Measurements from ENCODE around the gene LSM14A. TPM values are rescaled to one million over a fixed set of nuclear protein-coding genes. Genes with fewer than 3 reads are reported as not detected.
"Not testable (repeated sequence)": the region's sequence is repeated elsewhere in the genome, so short reads cannot be mapped to it uniquely, and the experiment has no call there.

LSM14A gene
- total RNA-seq, 2 experiments from 2014 or later, result 112 to 116 TPM

DNA sequence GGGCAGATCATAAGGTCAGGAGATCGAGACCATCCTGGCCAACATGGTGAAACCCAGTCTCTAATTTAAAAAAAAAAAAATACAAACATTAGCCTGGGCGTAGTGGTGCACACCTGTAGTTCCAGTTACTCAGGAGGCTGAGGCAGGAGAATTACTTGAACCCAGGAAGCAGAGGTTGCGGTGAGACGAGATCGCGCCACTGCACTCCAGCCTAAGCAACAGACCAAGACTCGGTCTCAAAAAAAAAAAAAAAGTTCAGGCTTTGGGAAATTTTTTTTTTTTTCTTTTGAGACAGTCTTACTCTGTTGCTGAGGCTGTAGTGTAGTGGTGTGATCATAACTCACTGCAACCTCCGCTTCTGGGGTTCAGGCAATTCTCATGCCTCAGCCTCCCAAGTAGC is 14.7 kb downstream of the LSM14A start:
- CTCF ChIA-PET, result interaction anchor here (1.0 to 1.6 kb wide), 3 partner anchors 11 to 409 kb away, joined by 3 to 5 read pairs (median 3); no protein-coding TSS in a partner anchor
- peaks cover 25% of the 10 kb centered on the region for H3K36me3 Mint-ChIP-seq
- H3K4me1 Mint-ChIP-seq, result peaks cover 56% of the 10 kb centered on the region
- ATAC-seq (no peak), DNase-seq (no peak)
- no peaks in the 10 kb centered on the region for H3K9me3 Mint-ChIP-seq (ENCODE audit: low read depth)
- no peak overlapping the region for H3K27ac Mint-ChIP-seq
- H3K4me3 Mint-ChIP-seq, result no peak overlapping the region
- H3K27me3 Mint-ChIP-seq, result no peaks in the 10 kb centered on the region

GRCh38 chr19:34188408-34188807 is 16.1 kb downstream of the LSM14A start:
- Mint-ChIP-seq H3K4me3 (no peak overlapping the region), H3K27ac (no peak overlapping the region), H3K36me3 (peaks cover 19% of the 10 kb centered on the region), H3K9me3 (ENCODE audit: low read depth) (no peaks in the 10 kb centered on the region), H3K4me1 (peaks cover 51% of the 10 kb centered on the region), H3K27me3 (no peaks in the 10 kb centered on the region)
- DNase-seq (no peak), ATAC-seq (no peak)
- CTCF ChIA-PET, result interaction anchor here (1.6 kb wide), 1 partner anchor 411 kb away, joined by 5 read pairs; no protein-coding TSS in a partner anchor

DNA sequence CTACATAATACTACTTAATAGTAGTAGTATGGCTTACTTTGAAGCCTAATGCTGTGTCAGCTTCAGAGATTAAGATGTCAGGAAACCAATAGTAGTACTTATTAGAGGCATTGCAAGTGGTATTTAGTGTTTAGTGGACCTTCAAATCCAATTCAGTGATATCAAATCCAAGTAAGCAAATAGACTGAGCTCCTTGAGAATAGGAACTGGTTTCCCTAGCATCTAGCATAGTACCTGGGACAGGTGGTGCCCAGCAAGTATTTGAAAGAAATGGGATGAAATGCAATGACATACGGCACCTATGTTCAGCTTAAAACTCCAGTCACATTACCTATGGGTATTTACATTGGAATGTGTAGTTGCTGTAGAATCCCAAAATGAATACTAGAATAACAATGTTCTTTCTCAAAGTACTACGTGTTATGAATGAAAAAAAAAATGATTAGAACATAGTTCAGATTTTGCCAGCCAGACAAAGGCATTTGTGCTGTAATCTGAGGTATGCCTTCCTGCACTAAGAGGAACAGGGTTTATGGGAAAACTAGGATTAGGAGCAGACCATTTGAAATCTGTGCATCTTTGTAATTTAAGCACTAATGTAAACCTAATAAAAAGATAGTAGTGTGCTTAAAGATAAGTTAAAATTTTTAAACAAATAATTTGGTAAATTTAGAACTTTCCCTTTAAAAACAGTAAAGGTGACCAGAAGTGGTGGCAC is 17.1 kb downstream of the LSM14A start:
- H3K9me3 Mint-ChIP-seq (ENCODE audit: low read depth), result no peaks in the 10 kb centered on the region
- CTCF ChIA-PET, result no interaction called here
- no peaks in the 10 kb centered on the region for H3K27me3 Mint-ChIP-seq
- H3K27ac Mint-ChIP-seq, result no peak overlapping the region
- no peak overlapping the region for H3K4me3 Mint-ChIP-seq
- peaks cover 24% of the 10 kb centered on the region for H3K36me3 Mint-ChIP-seq
- no peak for DNase-seq
- no peak for ATAC-seq
- peaks cover 48% of the 10 kb centered on the region for H3K4me1 Mint-ChIP-seq

- Mint-ChIP-seq H3K27ac (no peak overlapping the region), H3K4me1 (peaks cover 42% of the 10 kb centered on the region), H3K27me3 (no peaks in the 10 kb centered on the region), H3K9me3 (ENCODE audit: low read depth) (no peaks in the 10 kb centered on the region), H3K36me3 (peaks cover 26% of the 10 kb centered on the region), H3K4me3 (no peak overlapping the region)
- CTCF ChIA-PET, result no interaction called here
- ATAC-seq (no peak), DNase-seq (no peak)
Measured at GRCh38 chr19:34189917-34190425, 17.7 kb downstream of the LSM14A start.

DNA sequence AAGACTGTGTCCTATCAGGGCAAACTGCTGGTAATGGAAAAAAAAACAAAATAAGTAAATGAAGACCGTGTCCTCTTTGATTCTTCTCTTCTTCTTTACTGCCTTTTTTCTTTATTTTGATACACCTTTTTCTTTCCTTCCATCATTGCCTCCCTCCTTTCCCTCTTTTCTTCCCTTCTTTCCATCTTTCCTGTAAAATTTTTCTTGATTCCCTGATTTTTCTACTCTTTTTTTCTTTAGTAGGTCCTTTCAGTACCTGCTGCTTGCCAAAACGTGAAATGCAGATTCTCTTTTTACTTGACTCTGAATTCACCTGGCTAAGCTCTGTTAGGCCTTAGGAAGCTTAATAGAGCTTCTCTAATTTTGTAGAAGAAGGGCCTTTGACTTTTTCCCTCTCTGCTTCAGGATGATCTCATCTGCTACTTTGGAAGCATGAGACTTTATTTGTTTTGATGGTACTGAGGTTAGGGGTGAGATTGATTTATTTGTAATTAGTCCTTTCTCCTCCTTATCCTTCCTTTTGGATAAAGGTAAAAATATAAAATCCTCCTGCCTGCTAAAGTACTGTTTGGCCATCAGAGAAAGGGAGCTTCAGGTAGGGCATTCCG is 19.2 kb downstream of the LSM14A start:
- ATAC-seq (no peak), DNase-seq (no peak)
- no peak overlapping the region for H3K27ac Mint-ChIP-seq
- CTCF ChIA-PET, result no interaction called here
- peaks cover 27% of the 10 kb centered on the region for H3K4me1 Mint-ChIP-seq
- H3K9me3 Mint-ChIP-seq (ENCODE audit: low read depth), result peaks cover under 1% of the 10 kb centered on the region
- H3K4me3 Mint-ChIP-seq, result no peak overlapping the region
- H3K27me3 Mint-ChIP-seq, result no peaks in the 10 kb centered on the region
- H3K36me3 Mint-ChIP-seq, result peaks cover 25% of the 10 kb centered on the region

GRCh38 chr19:34193439-34193838 is 21.1 kb downstream of the LSM14A start:
- H3K27me3 Mint-ChIP-seq, result no peaks in the 10 kb centered on the region
- H3K36me3 Mint-ChIP-seq, result peaks cover 27% of the 10 kb centered on the region
- CTCF ChIA-PET, result interaction anchor here (2.5 kb wide), 1 partner anchor 28 kb away, joined by 8 read pairs; no protein-coding TSS in a partner anchor
- ATAC-seq (no peak), DNase-seq (no peak)
- peaks cover 3% of the 10 kb centered on the region for H3K9me3 Mint-ChIP-seq (ENCODE audit: low read depth)
- H3K4me1 Mint-ChIP-seq, result peaks cover 21% of the 10 kb centered on the region
- no peak overlapping the region for H3K4me3 Mint-ChIP-seq
- no peak overlapping the region for H3K27ac Mint-ChIP-seq

GRCh38 chr19:34193876-34194275 is 21.6 kb downstream of the LSM14A start:
- DNase-seq (no peak), ATAC-seq (no peak)
- H3K36me3 Mint-ChIP-seq, result peaks cover 26% of the 10 kb centered on the region
- H3K27ac Mint-ChIP-seq, result no peak overlapping the region
- H3K4me1 Mint-ChIP-seq, result peaks cover 19% of the 10 kb centered on the region
- CTCF ChIA-PET, result interaction anchor here (2.5 kb wide), 1 partner anchor 27 kb away, joined by 8 read pairs; no protein-coding TSS in a partner anchor
- H3K4me3 Mint-ChIP-seq, result no peak overlapping the region
- peaks cover 3% of the 10 kb centered on the region for H3K9me3 Mint-ChIP-seq (ENCODE audit: low read depth)
- H3K27me3 Mint-ChIP-seq, result no peaks in the 10 kb centered on the region

GRCh38 chr19:34201133-34201532 is 28.8 kb downstream of the LSM14A start:
- no peak for DNase-seq
- Mint-ChIP-seq H3K4me1 (peaks cover 1% of the 10 kb centered on the region), H3K36me3 (peaks cover 41% of the 10 kb centered on the region), H3K4me3 (no peak overlapping the region), H3K9me3 (ENCODE audit: low read depth) (peaks cover 3% of the 10 kb centered on the region), H3K27ac (no peak overlapping the region), H3K27me3 (no peaks in the 10 kb centered on the region)
- ATAC-seq, result no peak
- CTCF ChIA-PET, result no interaction called here

DNA sequence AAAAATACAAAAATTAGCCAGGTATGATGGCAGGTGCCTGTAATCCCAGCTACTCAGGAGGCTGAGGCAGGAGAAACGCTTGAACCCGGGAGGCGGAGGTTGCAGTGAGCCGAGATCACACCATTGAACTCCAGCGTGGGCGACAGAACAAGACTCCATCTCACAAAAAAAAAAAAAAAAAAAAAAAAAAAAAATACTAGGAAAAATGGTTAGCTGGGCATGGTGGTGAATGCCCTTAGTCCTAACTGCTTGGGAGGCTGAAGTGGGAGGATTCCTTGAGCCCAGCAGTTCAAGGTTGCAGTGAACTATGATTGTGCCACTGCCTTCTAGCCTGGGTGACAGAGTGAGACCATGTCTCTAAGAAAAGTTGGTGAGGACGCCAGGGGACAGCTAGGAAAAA is 33.0 kb downstream of the LSM14A start:
- H3K27me3 Mint-ChIP-seq; H3K4me3 Mint-ChIP-seq; H3K4me1 Mint-ChIP-seq; ATAC-seq; H3K9me3 Mint-ChIP-seq (ENCODE audit: low read depth); H3K27ac Mint-ChIP-seq; DNase-seq: not testable (repeated sequence)
- CTCF ChIA-PET, result interaction anchor here (0.7 to 1.3 kb wide), 2 partner anchors 10 to 363 kb away, joined by 3 to 6 read pairs; no protein-coding TSS in a partner anchor
- peaks cover 33% of the 10 kb centered on the region for H3K36me3 Mint-ChIP-seq

- CTCF ChIA-PET, result interaction anchor here (1.0 to 1.1 kb wide), 4 partner anchors 10 to 138 kb away, joined by 3 read pairs; no protein-coding TSS in a partner anchor
- H3K4me3 Mint-ChIP-seq, result no peak overlapping the region
- DNase-seq (no peak), ATAC-seq (no peak)
- H3K27ac Mint-ChIP-seq, result no peak overlapping the region
- no peaks in the 10 kb centered on the region for H3K9me3 Mint-ChIP-seq (ENCODE audit: low read depth)
- no peaks in the 10 kb centered on the region for H3K27me3 Mint-ChIP-seq
- peaks cover 24% of the 10 kb centered on the region for H3K36me3 Mint-ChIP-seq
- no peaks in the 10 kb centered on the region for H3K4me1 Mint-ChIP-seq
Measured at GRCh38 chr19:34208291-34208884, 36.1 kb downstream of the LSM14A start.

DNA sequence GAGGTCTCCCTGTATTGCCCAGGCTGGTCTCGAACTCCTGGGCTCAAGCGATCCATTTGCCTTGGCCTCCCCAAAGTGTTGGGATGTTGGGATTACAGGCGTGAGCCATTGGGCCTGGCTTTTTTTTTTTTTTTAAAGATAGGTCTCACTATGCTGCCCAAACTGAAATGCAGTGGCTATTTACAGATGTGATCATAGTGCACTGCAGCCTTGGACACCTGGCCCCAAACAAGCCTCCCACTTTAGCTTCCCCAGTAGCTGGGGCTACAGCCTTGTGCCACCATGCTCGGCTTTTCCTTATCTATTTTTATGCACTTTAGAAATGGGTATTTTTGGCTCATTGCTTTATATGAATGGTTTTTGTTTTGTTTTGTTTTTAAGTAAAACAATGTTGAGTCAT is 37.4 kb downstream of the LSM14A start:
- H3K9me3 Mint-ChIP-seq (ENCODE audit: low read depth), result no peaks in the 10 kb centered on the region
- H3K4me1 Mint-ChIP-seq, result no peaks in the 10 kb centered on the region
- CTCF ChIA-PET, result interaction anchor here (1.0 kb wide), 2 partner anchors 10 to 11 kb away, joined by 3 read pairs; no protein-coding TSS in a partner anchor
- ATAC-seq, result no peak
- H3K4me3 Mint-ChIP-seq, result no peak overlapping the region
- DNase-seq, result no peak
- no peak overlapping the region for H3K27ac Mint-ChIP-seq
- peaks cover 22% of the 10 kb centered on the region for H3K36me3 Mint-ChIP-seq
- no peaks in the 10 kb centered on the region for H3K27me3 Mint-ChIP-seq

GRCh38 chr19:34213283-34213682 is 41.0 kb downstream of the LSM14A start:
- ATAC-seq (no peak), DNase-seq (no peak)
- Mint-ChIP-seq H3K27ac (no peak overlapping the region), H3K9me3 (ENCODE audit: low read depth) (no peaks in the 10 kb centered on the region), H3K4me3 (no peak overlapping the region), H3K4me1 (peaks cover 21% of the 10 kb centered on the region), H3K27me3 (no peaks in the 10 kb centered on the region), H3K36me3 (peaks cover 29% of the 10 kb centered on the region)
- CTCF ChIA-PET, result no interaction called here

DNA sequence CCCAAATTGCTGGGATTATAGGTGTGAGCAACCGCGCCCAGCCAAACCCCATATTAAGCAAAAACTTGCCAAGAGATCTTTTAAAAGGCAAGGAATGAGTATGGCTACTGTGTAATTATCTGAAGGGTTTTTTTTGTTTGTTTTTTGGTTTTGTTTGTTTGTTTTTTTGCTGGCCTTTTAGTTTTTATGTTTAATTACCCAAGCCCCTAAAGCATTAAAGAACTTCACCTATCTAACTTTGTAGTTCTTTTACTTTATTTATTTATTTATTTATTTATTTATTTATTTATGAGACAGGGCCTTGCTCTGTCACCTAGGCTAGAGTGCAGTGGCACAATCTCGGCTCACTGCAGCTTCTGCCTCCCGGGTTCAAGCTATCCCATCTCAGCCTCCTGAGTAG is 41.7 kb downstream of the LSM14A start:
- CTCF ChIA-PET, result no interaction called here
- no peaks in the 10 kb centered on the region for H3K27me3 Mint-ChIP-seq
- ATAC-seq, result no peak

More for the DNA sequence above, 41.7 kb downstream of the LSM14A start:
- H3K9me3 Mint-ChIP-seq (ENCODE audit: low read depth), result no peaks in the 10 kb centered on the region
- H3K4me3 Mint-ChIP-seq, result no peak overlapping the region
- peaks cover 27% of the 10 kb centered on the region for H3K4me1 Mint-ChIP-seq
- no peak overlapping the region for H3K27ac Mint-ChIP-seq
- no peak for DNase-seq
- peaks cover 30% of the 10 kb centered on the region for H3K36me3 Mint-ChIP-seq

All from activated CD8-positive, alpha-beta memory T cell treated with anti-CD3 and anti-CD28 coated beads, Interleukin-2, amount 10 ng/mL, durations not matched to agents 7 days and 5 days (primary cell).